NCI-H748 treated with DMSO at 0.1 percent for 48 hours (cell line): Measurements from ENCODE around the gene BIRC5.
"Not testable (repeated sequence)": the region's sequence is repeated elsewhere in the genome, so short reads cannot be mapped to it uniquely, and the experiment has no call there.

Experiments used
- DNase-seq: peaks from one replicate; lab custom pipeline; 2025; lab: John Stamatoyannopoulos, UW

BIRC5 gene

DNA sequence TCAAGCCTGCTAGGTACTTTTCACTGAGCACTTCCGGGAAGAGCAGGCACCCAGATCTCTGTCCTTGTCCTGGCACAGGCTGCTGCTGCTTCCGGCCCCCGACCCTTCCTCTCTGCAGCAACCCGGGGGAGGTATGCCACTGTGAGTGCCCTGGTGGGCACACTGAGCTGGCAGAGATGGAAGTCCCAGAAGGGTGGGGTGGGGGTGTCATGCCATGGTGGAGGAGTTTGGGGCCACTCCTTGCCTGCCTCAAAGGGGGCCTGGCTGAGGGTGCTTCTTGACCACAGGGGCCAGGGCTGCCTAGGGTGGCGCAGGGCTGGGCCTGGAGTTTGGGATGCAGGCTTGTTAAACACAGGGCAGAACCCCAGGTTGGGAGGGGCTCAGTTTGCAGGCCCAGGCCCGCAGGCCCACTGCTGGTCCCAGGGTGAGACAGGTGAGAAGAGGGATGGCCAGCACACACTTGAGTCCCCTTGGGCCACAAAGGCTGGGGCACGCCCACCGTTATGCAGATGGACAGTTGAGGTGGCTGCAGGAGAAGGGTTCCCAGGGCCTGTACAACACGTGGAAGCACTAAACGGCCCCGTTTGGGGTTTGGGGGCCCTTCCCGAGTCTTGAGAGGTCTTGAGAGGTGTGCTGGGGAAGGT, 26.1 kb downstream of the BIRC5 start:
- DNase-seq, result no peak

DNA sequence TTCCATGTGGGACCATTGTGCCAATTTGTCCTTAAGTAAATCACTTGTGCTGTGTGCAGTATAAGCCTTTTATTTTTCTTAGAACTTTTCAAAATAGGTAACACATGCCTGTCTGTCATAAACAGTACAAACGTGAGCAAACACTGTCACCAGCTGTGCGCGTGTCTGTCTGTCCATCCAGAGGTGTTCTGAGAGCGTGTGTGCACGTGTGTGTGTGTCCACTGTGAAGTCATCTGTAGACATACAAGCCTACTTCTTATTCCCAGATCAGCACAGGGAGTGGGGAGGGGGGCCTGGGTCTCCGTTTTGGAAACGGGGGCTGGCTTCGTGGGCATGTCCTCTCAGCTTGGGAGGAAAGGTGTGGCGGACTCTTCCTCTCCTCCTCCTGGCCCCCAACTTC, 26.8 kb downstream of the BIRC5 start:
- DNase-seq, result no peak

DNA sequence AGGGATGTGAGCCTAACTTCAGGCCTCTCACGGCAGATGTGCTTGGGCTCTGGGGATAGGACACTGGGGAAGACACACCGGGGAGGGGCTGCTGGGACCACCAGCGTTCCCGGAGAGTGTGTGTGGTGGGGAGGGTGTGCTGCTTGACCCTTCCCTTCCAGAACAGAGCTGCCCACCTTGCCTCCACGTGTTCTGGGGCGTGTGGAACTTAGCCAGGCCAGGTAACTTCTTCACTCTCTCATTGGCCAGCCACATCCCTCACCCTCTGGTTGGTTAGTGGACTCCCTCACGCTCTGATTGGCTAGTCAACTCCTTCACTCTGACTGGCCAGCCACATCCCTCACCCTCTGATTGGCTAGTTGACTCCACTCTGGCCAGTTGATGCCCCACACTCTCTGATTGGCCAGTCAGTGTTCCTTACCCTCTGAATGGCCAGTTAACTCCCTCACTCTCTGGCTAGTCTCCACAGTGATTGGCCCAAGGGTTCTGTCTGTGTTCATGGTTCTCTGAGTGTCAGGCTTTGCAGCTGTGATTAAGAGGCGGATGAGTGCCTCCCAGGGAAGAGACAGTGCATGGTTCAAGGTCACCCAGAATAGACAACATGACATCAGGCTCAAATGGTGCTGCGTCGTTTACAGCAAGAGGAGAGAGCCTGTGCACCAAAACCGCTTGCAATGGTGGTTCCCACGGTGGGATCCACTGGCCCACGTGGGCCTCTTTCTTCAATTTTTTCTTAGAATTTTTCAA, 27.4 kb downstream of the BIRC5 start:
- no peak for DNase-seq

DNA sequence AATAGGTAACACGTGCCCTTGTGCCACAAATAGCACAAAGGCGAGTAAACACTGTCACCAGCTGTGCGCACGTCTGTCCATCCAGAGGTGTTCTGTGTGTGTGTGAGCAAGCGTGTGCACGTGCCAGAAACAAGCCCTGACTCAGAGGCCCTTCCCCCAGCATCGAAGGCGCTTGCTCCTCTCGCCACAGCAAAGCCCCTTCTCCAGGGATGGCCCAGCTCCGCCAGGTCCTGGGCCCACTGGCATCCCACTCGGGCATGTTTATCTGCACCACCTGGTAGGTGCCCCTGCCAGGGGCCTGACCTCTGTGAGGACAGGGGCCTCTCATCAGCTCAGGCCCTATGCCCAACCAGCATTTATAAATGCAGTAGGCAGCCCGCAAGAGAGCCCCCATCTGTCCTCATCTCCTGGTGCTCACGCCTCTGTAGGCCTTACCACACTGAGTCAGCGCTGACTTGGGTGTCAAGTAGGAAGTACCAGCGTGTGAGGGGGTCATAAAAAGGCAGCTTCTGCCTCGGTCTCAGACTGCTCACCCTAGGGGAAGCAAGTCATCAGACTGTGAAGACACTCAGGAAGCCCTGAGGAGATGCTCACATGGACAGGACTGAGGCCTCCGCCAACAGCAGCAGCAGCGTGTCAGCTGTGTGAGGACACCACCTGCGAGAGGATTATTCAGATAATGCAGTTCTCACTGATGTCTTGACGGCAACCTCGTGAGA, 28.1 kb downstream of the BIRC5 start:
- DNase-seq, result no peak

DNA sequence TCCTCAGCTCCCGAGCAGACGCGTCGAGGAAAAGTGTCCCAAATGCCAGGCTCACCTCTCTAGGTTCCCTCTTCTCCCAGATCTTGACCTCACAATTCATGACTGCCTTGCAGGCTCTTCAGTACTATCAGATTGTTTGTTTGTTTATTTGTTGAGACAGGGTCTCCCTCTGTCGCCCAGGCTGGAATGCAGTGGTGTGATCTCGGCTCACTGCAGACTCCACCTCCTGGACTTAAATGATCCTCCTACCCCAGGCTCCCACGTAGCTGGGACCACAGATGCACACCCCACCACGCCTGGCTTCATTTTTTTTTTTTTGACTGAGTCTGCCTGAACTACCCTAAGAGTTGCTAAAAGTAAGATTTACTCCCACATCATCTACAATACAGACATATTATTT, 33.3 kb downstream of the BIRC5 start:
- no peak for DNase-seq

DNA sequence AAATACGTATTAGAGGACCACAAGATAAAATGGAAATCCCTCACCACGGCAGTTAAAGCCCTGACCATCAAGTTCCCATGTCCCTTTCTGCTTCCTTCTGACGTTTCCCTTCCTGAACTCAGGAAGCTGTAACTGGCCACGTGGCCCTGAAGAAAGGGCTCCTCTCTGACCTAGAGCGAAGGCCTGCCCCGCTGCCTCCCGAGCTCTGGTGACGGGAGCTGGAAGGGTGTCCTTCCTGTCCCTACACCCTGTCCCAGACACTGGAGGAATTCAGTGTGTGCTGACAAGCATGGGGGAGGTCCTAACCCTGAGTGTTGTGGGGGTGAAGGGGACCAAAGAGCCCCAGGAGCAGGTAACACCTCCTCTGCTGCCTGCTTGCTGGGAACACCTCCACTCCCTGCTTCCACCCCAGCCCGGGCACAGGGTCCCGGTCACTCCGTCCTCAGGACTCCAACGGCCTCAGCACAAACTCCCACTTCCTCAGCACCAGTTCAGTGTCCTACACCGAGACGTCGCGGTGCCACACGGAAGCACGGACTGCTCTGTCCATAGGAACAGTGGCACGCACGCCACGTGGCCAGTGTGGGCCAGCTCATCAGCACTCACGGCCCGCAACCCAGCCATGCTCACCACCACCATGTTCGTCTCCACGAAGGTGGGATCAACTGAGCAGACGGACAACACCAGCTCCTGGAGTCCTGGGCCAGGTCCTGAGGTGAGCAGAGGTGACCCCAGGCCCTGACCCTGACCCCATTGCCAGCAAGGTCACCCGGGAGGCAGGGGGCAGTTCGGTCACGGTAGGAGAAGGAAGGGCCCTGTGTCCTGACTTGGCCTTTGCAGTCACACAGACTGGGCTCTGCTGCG, 34.2 kb downstream of the BIRC5 start:
- no peak for DNase-seq

GRCh38 chr17:78249074-78249817, 35.2 kb downstream of the BIRC5 start:
- DNase-seq, result no peak

- DNase-seq, result no peak
Observed at GRCh38 chr17:78249818-78250806, 36.1 kb downstream of the BIRC5 start.

DNA sequence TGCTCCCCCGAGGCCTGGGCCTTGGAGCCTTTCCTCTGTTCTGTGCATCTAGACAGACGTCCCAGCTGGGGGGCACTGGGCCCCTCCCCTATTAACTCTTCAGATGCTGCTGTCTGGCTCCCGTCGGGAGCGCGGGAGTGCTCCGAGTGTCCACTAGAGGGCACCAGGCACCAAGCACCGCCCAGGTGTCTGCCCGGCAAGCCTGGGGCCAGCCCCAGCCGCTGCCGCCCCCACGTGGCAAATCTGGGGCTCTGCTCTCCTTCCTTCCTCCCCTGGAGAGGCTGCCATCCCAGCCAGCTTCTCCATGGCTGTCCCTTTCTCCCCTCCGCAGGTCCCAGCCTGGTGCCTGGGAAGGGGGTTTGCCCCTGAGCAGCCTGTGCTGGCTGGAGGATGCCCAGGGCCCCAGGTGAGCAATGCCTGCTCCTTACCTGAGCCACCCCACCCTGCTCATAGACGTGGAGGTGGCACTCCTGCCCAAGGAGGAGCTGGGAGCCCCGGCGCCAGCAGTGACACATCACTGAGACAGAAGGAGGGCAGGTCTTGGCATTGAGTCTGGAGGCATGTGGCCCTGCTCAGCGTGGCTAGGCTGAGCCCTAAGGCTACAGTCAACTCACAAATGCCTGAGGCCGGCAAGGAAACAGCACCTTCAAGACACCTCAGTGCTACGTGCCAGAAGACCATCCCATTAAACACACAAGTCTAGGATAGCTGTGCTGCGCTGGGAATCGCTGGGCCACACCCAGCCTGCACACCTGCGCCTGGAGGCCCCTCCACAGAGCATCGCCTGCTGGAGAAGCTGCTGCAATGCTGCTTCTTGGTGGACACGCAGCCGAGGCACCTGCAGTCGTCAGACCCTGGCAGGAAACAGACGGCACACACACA, 37.1 kb downstream of the BIRC5 start:
- DNase-seq, result peak; percentile 53

DNA sequence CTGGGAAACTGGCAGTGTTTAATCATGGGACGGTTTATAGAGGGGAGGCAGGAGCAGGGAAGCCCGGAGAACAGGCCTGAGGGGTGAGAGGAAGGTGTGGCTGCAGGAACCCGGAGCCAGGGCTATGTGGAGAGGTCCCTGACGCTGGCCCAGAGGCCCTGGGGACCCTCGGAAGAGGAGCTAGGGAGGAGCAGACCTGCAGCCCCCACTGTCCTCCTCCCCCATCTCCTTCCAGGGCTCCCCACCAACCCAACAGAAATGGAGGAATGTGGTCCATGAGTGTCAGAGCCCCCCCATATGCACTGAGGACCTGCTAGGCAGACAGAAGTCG, 37.7 kb downstream of the BIRC5 start:
- DNase-seq, result no peak

- DNase-seq, result no peak
Observed at GRCh38 chr17:78252111-78252634, 38.1 kb downstream of the BIRC5 start.

DNA sequence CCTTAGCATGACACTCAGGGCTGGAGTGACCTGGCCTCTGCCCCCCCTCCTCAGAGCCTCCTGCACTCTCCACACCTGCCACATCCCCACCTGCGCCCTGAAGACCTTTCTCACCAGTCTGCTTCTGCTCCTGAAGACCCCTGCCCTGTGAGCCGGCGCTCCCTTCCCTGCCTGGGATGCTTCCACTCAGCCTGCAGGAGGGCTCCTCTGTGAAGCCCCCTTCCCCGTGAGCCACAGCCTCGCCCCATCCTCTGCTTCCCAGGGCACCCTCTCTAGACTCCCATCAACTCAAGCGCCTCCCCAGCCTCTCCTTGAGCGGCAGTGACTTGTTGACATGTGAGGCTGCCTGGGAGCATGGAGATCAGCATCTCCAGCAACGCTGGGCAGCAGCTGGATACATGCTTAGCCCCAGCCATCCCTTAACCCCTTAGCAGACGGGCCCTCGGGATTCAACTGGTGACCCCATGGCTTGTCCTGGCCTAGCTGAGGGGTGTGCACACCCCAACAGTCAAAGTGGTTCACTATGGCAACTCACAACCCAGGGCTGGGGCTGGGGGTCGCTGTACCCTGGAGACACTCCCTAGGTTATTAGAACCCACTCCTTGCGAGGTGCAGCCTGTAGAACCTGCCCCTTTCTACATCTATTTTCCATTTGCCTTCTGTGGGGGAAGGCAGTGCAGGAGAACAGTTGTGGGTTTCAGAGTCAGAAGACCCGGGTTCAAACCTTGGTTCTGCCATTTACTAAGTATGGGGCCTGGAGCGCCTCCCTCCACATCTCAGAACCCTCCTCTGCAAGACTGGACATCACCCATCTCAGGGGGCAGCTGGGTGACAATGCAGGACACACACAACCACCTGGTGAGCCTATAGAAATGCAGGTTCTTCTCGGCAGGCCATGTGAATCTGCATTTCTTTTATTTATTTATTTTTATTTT, 38.9 kb downstream of the BIRC5 start:
- no peak for DNase-seq

DNA sequence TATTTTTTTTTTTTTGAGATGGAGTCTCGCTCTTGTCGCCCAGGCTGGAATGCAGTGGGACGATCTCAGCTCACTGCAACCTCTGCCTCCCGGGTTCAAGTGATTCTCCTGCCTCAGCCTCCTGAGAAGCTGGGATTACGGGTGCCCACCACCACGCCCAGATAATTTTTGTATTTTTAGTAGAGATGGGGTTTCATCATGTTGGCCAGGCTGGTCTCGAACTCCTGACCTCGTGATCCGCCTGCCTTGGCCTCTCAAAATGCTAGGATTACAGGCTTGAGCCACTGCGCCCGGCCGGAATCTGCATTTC, 39.5 kb downstream of the BIRC5 start:
- not testable (repeated sequence) for DNase-seq

GRCh38 chr17:78253946-78254672, 40.1 kb downstream of the BIRC5 start:
- peak; percentile 46 for DNase-seq

DNA sequence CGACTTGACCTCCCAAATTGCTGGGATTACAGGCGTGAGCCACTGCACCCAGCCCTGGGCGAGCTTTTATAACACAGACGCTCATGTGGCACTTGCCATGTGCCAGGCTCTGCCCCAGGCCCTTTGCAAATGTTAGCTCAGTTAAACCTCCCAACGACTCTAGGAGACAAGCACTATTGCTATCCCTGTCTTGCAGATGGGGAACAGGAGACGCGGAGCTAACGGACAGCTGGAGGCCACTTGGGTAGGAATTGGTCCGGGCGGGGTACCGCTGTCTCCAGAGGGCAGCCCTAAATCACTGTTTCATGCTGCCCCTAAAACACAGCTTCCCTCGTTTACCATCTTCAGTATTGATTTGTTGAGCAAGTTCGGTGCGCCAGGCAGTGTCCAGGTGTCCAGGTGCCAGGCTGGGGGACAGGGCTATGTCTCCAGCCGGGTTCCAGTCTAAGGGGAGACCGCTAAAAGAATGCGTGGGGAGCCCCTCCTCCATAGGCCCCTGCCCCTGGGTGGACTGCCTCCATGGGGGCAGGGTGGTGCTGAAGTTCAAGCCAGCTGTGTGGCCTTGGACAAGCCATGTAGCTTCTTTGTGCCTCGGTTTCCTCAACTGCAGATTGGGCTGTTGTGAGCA, 41.1 kb downstream of the BIRC5 start:
- DNase-seq, result no peak

GRCh38 chr17:78255953-78256706, 42.1 kb downstream of the BIRC5 start:
- DNase-seq, result no peak
